OCI-LY1 (cell line): ENCODE results near the gene RNF144A.

Source experiments
- H2AFZ ChIP-seq: fragments of 200-600 bp; sonication (generic), shearing (Covaris generic); 2 replicates; pipeline ENCODE4 v1.6.0; 2014; ENCODE audit warnings: antibody characterized with exemption, mild to moderate bottlenecking, low read length
- H3F3A ChIP-seq: fragments of 200-600 bp; sonication (generic), shearing (Covaris generic); 2 replicates; pipeline ENCODE4 v1.6.0; 2014; ENCODE audit warnings: mild to moderate bottlenecking, antibody characterized with exemption, low read length, moderate library complexity; ENCODE audit not compliant: insufficient read depth
- H3K27ac ChIP-seq: fragments of 200-600 bp; sonication (generic); 2 replicates; pipeline ENCODE4 v1.5.1; 2014; ENCODE audit warnings: low read length, mixed run types, mild to moderate bottlenecking, low read depth; ENCODE audit not compliant: poor library complexity, severe bottlenecking
- H3K27me3 ChIP-seq: fragments of 200-600 bp; sonication (generic); 2 replicates; pipeline ENCODE4 v1.6.0; 2014; ENCODE audit warnings: antibody characterized with exemption, mild to moderate bottlenecking, low read length, moderate library complexity; ENCODE audit not compliant: insufficient read depth
- H3K36me3 ChIP-seq: fragments of 200-600 bp; sonication (generic); 2 replicates; pipeline ENCODE4 v1.6.1; 2014; ENCODE audit warnings: mild to moderate bottlenecking, antibody characterized with exemption, low read length, moderate library complexity, mixed read lengths; ENCODE audit not compliant: insufficient read depth
- H3K4me1 ChIP-seq: fragments of 200-600 bp; sonication (generic); 2 replicates; pipeline ENCODE4 v1.5.1; 2014; ENCODE audit warnings: mild to moderate bottlenecking, low read length, moderate library complexity; ENCODE audit not compliant: insufficient read depth, severe bottlenecking
- H3K4me2 ChIP-seq: fragments of 200-600 bp; sonication (generic), shearing (Covaris generic); 2 replicates; pipeline ENCODE4 v1.6.1; 2014; ENCODE audit warnings: low read length
- H3K4me3 ChIP-seq: fragments of 200-600 bp; sonication (generic); 2 replicates; pipeline ENCODE4 v1.5.1; 2014; ENCODE audit warnings: low read length, low read depth, mild to moderate bottlenecking, mixed read lengths; ENCODE audit not compliant: poor library complexity, severe bottlenecking
- H3K79me2 ChIP-seq: fragments of 200-600 bp; shearing (Covaris generic); 2 replicates; pipeline ENCODE4 v1.6.1; 2016; ENCODE audit warnings: mixed run types, low read length, mixed read lengths; ENCODE audit not compliant: insufficient read depth
- H3K9ac ChIP-seq: fragments of 200-600 bp; sonication (generic), shearing (Covaris generic); 2 replicates; pipeline ENCODE4 v1.6.1; 2014; ENCODE audit warnings: mild to moderate bottlenecking, low read length, mixed read lengths
- H3K9me2 ChIP-seq: fragments of 200-600 bp; sonication (generic), shearing (Covaris generic); 2 replicates; pipeline ENCODE4 v1.6.1; 2014; ENCODE audit warnings: low read depth, mild to moderate bottlenecking, low read length, mixed read lengths
- H3K9me3 ChIP-seq: fragments of 200-600 bp; shearing (Covaris generic); 2 replicates; pipeline ENCODE4 v1.6.1; 2014; ENCODE audit warnings: low read length, mixed read lengths
- H4K20me1 ChIP-seq: fragments of 200-600 bp; sonication (generic), shearing (Covaris generic); 2 replicates; pipeline ENCODE4 v1.6.0; 2016; ENCODE audit warnings: mild to moderate bottlenecking, low read length; ENCODE audit not compliant: insufficient read depth
- CTCF ChIP-seq: fragments of 200-600 bp; sonication (generic), shearing (Covaris generic); IDR thresholded peaks from 2 replicates; pipeline ENCODE4 v1.5.1; 2017; ENCODE audit warnings: mild to moderate bottlenecking, antibody characterized with exemption, low read length, moderate library complexity, mixed read lengths
- EZH2 ChIP-seq: fragments of 200-600 bp; sonication (generic), shearing (Covaris generic); IDR thresholded peaks from 2 replicates; pipeline ENCODE4 v1.8.0; 2017; ENCODE audit warnings: borderline replicate concordance, mixed run types, mild to moderate bottlenecking, antibody characterized with exemption, low read length, moderate library complexity, mixed read lengths

RNF144A gene

GRCh38 chr2:6917761-6918421, 679 bp downstream of the RNF144A start:
- Histone ChIP-seq H3K9me2 (no peaks in the 10 kb centered on the region), H3K4me1 (no peaks in the 10 kb centered on the region), H3K9ac (no peak overlapping the region; the same call in 1 of the 2 replicates), H3F3A (no peaks in the 10 kb centered on the region), H3K4me2 (peak overlapping the region; percentile 39; the same call in 1 of the 2 replicates), H3K4me3 (peak overlapping the region; percentile 58), H3K79me2 (no peaks in the 10 kb centered on the region), H4K20me1 (no peaks in the 10 kb centered on the region), H3K27ac (no peak overlapping the region), H2AFZ (no peak overlapping the region), H3K9me3 (no peaks in the 10 kb centered on the region), H3K36me3 (no peaks in the 10 kb centered on the region), H3K27me3 (no peaks in the 10 kb centered on the region)
- TF ChIP-seq EZH2 (no peak), CTCF (no peak)

GRCh38 chr2:6919901-6920742, 2.9 kb downstream of the RNF144A start:
- Histone ChIP-seq H3F3A (no peaks in the 10 kb centered on the region), H3K4me3 (no peak overlapping the region), H3K79me2 (no peaks in the 10 kb centered on the region), H2AFZ (no peak overlapping the region), H3K9ac (no peak overlapping the region), H3K9me3 (no peaks in the 10 kb centered on the region), H3K27me3 (no peaks in the 10 kb centered on the region), H3K4me2 (no peak overlapping the region), H3K9me2 (no peaks in the 10 kb centered on the region), H3K36me3 (no peaks in the 10 kb centered on the region), H4K20me1 (no peaks in the 10 kb centered on the region), H3K4me1 (no peaks in the 10 kb centered on the region), H3K27ac (no peak overlapping the region)
- TF ChIP-seq CTCF, result no peak
- TF ChIP-seq EZH2, result no peak

GRCh38 chr2:6920743-6921064, 3.5 kb downstream of the RNF144A start:
- Histone ChIP-seq H3F3A (no peaks in the 10 kb centered on the region), H3K4me1 (no peaks in the 10 kb centered on the region), H3K36me3 (no peaks in the 10 kb centered on the region), H3K9ac (no peak overlapping the region), H2AFZ (no peak overlapping the region), H3K27ac (no peak overlapping the region), H3K9me2 (no peaks in the 10 kb centered on the region), H3K27me3 (no peaks in the 10 kb centered on the region), H3K4me3 (no peak overlapping the region), H3K9me3 (no peaks in the 10 kb centered on the region), H4K20me1 (no peaks in the 10 kb centered on the region), H3K4me2 (no peak overlapping the region), H3K79me2 (no peaks in the 10 kb centered on the region)
- no peak for TF ChIP-seq CTCF
- TF ChIP-seq EZH2, result no peak
